ENCODE data around the gene STK25. TPM values are rescaled to one million over a fixed set of nuclear protein-coding genes. Genes with fewer than 3 reads are reported as not detected.

Gene STK25
- total RNA-seq, 2 donors from 2014 or later, result 94.5 to 173 TPM

DNA sequence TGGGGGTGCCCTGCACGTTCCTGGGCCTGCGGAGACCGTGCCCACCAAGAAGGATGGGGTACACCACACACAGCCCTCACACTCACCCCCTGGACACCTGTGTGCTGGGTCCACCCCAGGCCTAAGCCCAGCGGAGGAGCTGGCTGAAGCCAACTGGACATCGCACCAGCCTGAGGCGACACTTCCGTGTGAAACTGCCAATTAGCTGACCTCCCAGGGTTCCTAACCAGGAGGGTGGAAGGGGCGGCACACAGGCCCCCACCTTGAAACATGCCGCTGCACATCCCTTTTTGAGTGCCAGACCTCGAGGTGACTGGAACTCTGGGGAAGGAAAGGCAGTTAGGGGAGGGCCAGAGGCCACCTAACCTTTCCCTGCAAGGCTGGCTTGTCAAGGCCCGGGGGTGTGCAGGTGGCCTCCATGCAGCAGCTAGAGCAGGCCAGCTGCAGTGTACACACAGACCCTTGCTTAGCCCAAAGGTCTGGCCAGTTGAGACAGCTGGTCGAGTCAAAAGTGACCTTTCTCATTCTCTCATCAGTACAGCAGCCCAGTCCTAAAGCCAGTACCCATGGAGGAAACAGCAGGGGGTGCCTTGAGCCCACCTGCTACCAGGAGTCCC, 4.5 kb downstream of the STK25 start:
- DNase-seq (ENCODE audit: low spot score), result no peak
- no peaks in the 10 kb centered on the region for H3K9me3 ChIP-seq
- H3K27ac ChIP-seq, result no peak overlapping the region
- TF ChIP-seq, protein P1, sequence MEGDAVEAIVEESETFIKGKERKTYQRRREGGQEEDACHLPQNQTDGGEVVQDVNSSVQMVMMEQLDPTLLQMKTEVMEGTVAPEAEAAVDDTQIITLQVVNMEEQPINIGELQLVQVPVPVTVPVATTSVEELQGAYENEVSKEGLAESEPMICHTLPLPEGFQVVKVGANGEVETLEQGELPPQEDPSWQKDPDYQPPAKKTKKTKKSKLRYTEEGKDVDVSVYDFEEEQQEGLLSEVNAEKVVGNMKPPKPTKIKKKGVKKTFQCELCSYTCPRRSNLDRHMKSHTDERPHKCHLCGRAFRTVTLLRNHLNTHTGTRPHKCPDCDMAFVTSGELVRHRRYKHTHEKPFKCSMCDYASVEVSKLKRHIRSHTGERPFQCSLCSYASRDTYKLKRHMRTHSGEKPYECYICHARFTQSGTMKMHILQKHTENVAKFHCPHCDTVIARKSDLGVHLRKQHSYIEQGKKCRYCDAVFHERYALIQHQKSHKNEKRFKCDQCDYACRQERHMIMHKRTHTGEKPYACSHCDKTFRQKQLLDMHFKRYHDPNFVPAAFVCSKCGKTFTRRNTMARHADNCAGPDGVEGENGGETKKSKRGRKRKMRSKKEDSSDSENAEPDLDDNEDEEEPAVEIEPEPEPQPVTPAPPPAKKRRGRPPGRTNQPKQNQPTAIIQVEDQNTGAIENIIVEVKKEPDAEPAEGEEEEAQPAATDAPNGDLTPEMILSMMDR (IDR thresholded peaks at IDR 0.05), result no peak
- no peaks in the 10 kb centered on the region for H3K27me3 ChIP-seq
- H3K36me3 ChIP-seq, result peaks cover 7% of the 10 kb centered on the region
- peaks cover 0 to 31% of the 10 kb centered on the region in 2 donors for H3K4me1 ChIP-seq
- no peak overlapping the region for H3K4me3 ChIP-seq

DNA sequence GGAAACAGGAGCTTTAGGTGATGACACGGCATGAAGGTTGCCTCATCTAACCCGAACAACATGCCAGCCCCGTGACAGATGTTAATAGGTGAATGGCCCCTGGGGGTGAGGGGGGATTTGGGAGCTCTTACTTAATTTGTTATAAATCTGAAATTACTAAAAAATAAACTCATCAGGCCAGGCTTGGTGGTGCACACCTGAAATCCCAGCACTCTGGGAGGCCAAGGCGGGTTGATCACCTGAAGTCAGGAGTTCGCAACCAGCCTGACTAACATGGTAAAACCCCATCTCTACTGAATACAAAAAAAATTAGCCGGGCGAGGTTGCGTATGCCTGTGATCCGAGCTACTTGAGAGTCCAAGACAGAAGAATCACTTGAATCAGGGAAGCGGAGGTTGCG, 6.1 kb downstream of the STK25 start:
- Histone ChIP-seq H3K9me3 (no peaks in the 10 kb centered on the region), H3K4me3 (no peak overlapping the region), H3K36me3 (peaks cover 21% of the 10 kb centered on the region), H3K27me3 (no peaks in the 10 kb centered on the region), H3K27ac (no peak overlapping the region), H3K4me1 (peaks cover 0 to 24% of the 10 kb centered on the region in 2 donors)
- TF ChIP-seq, protein P1 (IDR thresholded peaks at IDR 0.05), result no peak
- no peak for DNase-seq (ENCODE audit: low spot score)

DNA sequence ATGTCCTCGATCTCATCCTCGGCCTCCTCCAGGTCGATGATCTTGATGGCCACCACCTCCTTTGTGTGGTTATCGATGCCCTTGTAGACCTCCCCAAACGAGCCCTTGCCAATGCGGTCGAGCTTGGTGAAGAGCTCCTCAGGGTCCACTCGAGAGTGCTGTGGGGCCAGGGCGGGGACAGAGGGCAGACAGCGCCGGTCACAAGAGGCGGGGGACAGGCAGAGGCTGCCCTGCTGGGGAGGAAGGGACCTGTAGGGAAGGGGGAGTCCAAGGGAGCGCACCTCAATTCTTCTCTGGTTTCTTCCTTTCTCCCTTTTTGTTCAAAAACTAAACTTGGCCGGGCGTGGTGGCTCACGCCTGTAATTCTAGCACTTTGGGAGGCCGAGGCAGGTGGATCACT, 6.8 kb downstream of the STK25 start:
- no peak overlapping the region for H3K27ac ChIP-seq
- no peak overlapping the region for H3K4me3 ChIP-seq
- no peaks in the 10 kb centered on the region for H3K9me3 ChIP-seq
- H3K4me1 ChIP-seq, result peaks cover 0 to 17% of the 10 kb centered on the region in 2 donors
- TF ChIP-seq, protein P1 (IDR thresholded peaks at IDR 0.05), result no peak
- H3K27me3 ChIP-seq, result no peaks in the 10 kb centered on the region
- no peak for DNase-seq (ENCODE audit: low spot score)
- peaks cover 26% of the 10 kb centered on the region for H3K36me3 ChIP-seq

DNA sequence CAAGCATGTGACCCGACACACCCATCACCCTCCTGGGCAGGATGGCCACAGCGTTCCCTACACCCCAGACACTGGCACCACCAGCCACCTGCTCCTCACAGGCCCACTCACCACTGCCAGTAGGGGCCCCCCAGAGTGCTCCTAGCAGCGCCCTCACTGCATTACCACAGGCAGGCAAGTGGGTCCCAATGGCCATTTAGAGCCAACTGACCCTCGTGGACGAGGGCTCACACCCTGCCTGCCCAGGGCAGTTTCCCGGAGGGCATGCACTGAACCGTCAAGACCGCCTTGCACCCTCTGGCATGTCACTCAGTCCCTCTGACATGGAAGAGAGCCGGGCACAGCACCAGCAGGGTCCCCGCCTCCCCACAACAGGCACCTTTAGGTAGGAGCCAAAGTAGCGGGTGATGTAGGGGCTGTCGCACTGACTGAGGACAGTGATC, 7.3 kb downstream of the STK25 start:
- Histone ChIP-seq H3K4me3 (no peak overlapping the region), H3K36me3 (peaks cover 30% of the 10 kb centered on the region), H3K9me3 (no peaks in the 10 kb centered on the region), H3K4me1 (peaks cover 0 to 13% of the 10 kb centered on the region in 2 donors), H3K27ac (no peak overlapping the region), H3K27me3 (no peaks in the 10 kb centered on the region)
- TF ChIP-seq, protein P1 (IDR thresholded peaks at IDR 0.05), result no peak
- no peak for DNase-seq (ENCODE audit: low spot score)

DNA sequence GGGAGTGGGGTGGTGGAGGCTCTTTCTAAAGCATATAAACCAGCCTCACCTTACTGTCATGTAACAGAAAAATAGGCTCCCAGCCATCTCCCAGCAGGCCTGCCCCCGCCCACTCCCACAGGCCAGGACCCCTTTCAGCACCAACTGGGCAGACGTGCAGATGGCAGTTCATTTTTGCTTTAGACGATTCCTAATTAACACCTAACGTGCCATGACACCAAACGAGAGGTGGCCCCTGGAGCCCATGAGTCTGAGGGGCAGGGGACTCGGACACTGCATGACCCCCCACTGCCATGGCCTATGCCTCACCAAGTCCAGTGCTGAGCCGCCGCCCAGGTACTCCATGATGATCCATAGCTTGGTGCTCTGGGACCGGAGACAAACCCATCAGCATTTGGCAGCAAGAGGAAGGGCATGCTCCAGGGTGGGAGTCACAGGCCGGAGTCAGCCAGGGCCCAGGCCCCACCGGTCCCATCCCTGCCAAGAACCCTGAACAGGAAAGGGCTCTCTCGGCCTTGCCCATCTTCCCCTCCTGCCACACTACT, 7.9 kb downstream of the STK25 start:
- H3K9me3 ChIP-seq, result no peaks in the 10 kb centered on the region
- no peak overlapping the region for H3K4me3 ChIP-seq
- peaks cover 36% of the 10 kb centered on the region for H3K36me3 ChIP-seq
- TF ChIP-seq, protein P1 (IDR thresholded peaks at IDR 0.05), result no peak
- H3K4me1 ChIP-seq, result peaks cover 0 to 7% of the 10 kb centered on the region in 2 donors
- H3K27ac ChIP-seq, result no peak overlapping the region
- DNase-seq (ENCODE audit: low spot score), result no peak
- no peaks in the 10 kb centered on the region for H3K27me3 ChIP-seq

All from right atrium auricular region (tissue), 2 donors.